Sigmoid colon (tissue), 7 donors: ENCODE measurements around the gene TVP23A. TPM values are rescaled to one million over a fixed set of nuclear protein-coding genes. Genes with fewer than 3 reads are reported as not detected.
"Not testable (repeated sequence)": the region's sequence is repeated elsewhere in the genome, so short reads cannot be mapped to it uniquely, and the experiment has no call there.

Experiments used
- DNase-seq: peaks from one replicate; pipeline ENCODE4 v3.0.0-alpha.2; 2019
- H3K27ac ChIP-seq, 4 donors: fragments of 200-600 bp; sonication (generic); one replicate each; pipeline ENCODE4 v1.5.1; 2016 to 2019; ENCODE audit warnings: mild to moderate bottlenecking in 1 of 4
- H3K27me3 ChIP-seq, 3 donors: fragments of 200-600 bp; sonication (generic); one replicate each; pipeline ENCODE4 v1.5.1; 2019; ENCODE audit warnings: mild to moderate bottlenecking in 1 of 3
- H3K36me3 ChIP-seq, 4 donors: fragments of 200-600 bp; sonication (generic); one replicate each; pipeline ENCODE4 v1.5.1; 2016 to 2019
- H3K4me1 ChIP-seq, 4 donors: fragments of 200-600 bp; sonication (generic); one replicate each; pipeline ENCODE4 v1.5.1; 2017 to 2019
- H3K4me3 ChIP-seq, 4 donors: fragments of 200-600 bp; sonication (generic); one replicate each; pipeline ENCODE4 v1.5.1; 2017 to 2019; ENCODE audit warnings: mild to moderate bottlenecking in 2 of 4, moderate library complexity in 1 of 4
- H3K9me3 ChIP-seq, 4 donors: fragments of 200-600 bp in 3 of 4; sonication (generic) in 3 of 4; one replicate each; pipeline versions ENCODE4 v1.5.1 to v1.6.1; 2013 to 2019
- EP300 ChIP-seq, 4 donors: sonication (generic); formaldehyde crosslinking; IDR thresholded peaks; one replicate each; pipeline ENCODE4 v1.6.1; 2017; ENCODE audit warnings: antibody characterized with exemption in 4 of 4
- POLR2A ChIP-seq, 2 donors: fragments of 450-650 bp; IDR thresholded peaks; one replicate each; pipeline ENCODE4 v1.6.1; 2016; ENCODE audit warnings: antibody characterized with exemption in 2 of 2, mild to moderate bottlenecking in 2 of 2, moderate library complexity in 2 of 2
- POLR2AphosphoS5 ChIP-seq, 4 donors: sonication (generic); formaldehyde crosslinking; IDR thresholded peaks; one replicate each; pipeline ENCODE4 v1.6.1; 2017; ENCODE audit warnings: antibody characterized with exemption in 4 of 4
- WGBS, 2 donors: extraction: QIAGEN DNeasy Blood & Tissue Kit; methylation state at CpG; one replicate each; pipeline ENCODE4 v1.1.7; 2013; 5-methylcytosine and 5-hydroxymethylcytosine counted together
- intact Hi-C: fragments of 100-400 bp; cut with DNase I; formaldehyde crosslinking; loops from one replicate; pipeline ENCODE4 v1.15.1; 2023
- polyA plus RNA-seq, 3 donors: library from polyadenylated mRNA; stranded (reverse); fragments of 200-250 nt; gene quantifications; one replicate each; pipeline ENCODE4 v1.2.3, GENCODE V29; 2013
- total RNA-seq, 4 donors: library from RNA; depleted of rRNA; stranded (reverse); fragments of >200 nt; gene quantifications; one replicate each; pipeline ENCODE4 v1.1.0, GENCODE V29; 2016
- TF ChIP-seq, protein P1 (sequence below), 4 experiments: fragments of 450-650 bp in 3 of 4; fragments of 200-600 bp in 1 of 4; IDR thresholded peaks; one replicate each; pipeline ENCODE4 v1.5.1; 2016 to 2019; ENCODE audit warnings: antibody characterized with exemption in 4 of 4, mild to moderate bottlenecking in 3 of 4, moderate library complexity in 2 of 4
- donor health status: healthy with polysubstance abuse.
- donor health status: Bipolar disorder and iron deficiency.
- donor health status: healthy.

Gene TVP23A
- total and polyA plus RNA-seq, 7 donors, result 0.14 to 0.98 (median 0.71) TPM; not detected in 2

DNA sequence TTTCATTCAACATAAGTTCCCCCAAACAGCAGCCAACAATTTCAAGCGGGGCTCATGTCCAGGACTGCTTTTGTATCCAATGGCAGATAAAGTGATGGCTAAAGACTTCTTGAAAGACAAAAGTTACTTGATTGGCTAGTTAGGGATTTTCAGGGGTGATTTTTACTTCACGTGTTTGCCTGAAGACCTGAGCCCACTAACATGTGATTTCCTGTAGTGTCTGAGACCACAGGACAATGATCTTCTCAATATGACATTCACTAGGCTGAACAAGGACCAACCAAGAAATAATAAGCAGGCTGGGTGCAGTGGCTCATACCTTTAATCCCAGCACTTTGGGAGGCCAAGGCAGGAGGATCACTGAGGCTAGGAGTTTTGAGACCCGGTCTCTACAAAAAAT, 10.4 kb downstream of the TVP23A start:
- 80 to 88% methylated on average over 3 of the region's 3 CpGs for WGBS, 2 donors
- Histone ChIP-seq H3K27me3 (no peaks in the 10 kb centered on the region), H3K36me3 (no peaks in the 10 kb centered on the region), H3K4me1 (no peaks in the 10 kb centered on the region), H3K27ac (no peak overlapping the region), H3K9me3 (no peaks in the 10 kb centered on the region), H3K4me3 (no peak overlapping the region)
- DNase-seq, result no peak
- TF ChIP-seq, protein P1, sequence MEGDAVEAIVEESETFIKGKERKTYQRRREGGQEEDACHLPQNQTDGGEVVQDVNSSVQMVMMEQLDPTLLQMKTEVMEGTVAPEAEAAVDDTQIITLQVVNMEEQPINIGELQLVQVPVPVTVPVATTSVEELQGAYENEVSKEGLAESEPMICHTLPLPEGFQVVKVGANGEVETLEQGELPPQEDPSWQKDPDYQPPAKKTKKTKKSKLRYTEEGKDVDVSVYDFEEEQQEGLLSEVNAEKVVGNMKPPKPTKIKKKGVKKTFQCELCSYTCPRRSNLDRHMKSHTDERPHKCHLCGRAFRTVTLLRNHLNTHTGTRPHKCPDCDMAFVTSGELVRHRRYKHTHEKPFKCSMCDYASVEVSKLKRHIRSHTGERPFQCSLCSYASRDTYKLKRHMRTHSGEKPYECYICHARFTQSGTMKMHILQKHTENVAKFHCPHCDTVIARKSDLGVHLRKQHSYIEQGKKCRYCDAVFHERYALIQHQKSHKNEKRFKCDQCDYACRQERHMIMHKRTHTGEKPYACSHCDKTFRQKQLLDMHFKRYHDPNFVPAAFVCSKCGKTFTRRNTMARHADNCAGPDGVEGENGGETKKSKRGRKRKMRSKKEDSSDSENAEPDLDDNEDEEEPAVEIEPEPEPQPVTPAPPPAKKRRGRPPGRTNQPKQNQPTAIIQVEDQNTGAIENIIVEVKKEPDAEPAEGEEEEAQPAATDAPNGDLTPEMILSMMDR (IDR thresholded peaks at IDR 0.05), result no peak
- TF ChIP-seq POLR2A (IDR thresholded peaks at IDR 0.05) (no peak), EP300 (IDR thresholded peaks at IDR 0.05) (no peak), POLR2AphosphoS5 (IDR thresholded peaks at IDR 0.05) (no peak)
- intact Hi-C loops, result no loop called here

- Histone ChIP-seq H3K27ac (no peak overlapping the region), H3K4me3 (no peak overlapping the region), H3K36me3 (no peaks in the 10 kb centered on the region), H3K9me3 (no peaks in the 10 kb centered on the region), H3K27me3 (no peaks in the 10 kb centered on the region), H3K4me1 (no peaks in the 10 kb centered on the region)
- DNase-seq, result no peak
- TF ChIP-seq EP300 (IDR thresholded peaks at IDR 0.05), result no peak
- TF ChIP-seq POLR2AphosphoS5 (IDR thresholded peaks at IDR 0.05), result no peak
- TF ChIP-seq, protein P1 (IDR thresholded peaks at IDR 0.05), result no peak
- no peak for TF ChIP-seq POLR2A (IDR thresholded peaks at IDR 0.05)
- WGBS, 2 donors, result 84 to 88% methylated on average over 6 of the region's 6 CpGs
- intact Hi-C loops, result no loop called here
Measured at GRCh38 chr16:10806698-10807097, 11.9 kb downstream of the TVP23A start.

DNA sequence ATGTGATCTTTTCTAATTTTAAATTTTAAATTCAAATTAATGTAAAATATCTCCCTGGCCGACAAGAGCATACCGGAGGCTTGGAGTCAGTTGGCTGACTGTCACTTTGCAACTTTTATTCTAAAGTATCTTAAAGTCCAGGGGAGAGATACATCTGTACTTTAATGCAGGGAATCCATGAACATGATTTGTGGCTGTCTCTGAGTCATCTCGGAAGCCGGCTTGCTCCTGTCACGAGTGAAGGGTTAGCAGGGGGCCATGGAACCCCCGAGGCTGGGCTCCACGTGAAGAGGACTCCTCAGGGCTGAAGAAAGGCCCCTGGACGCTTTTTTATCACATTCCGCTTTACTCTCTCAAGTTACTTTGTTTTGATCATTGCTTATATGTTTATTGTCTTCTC, 13.3 kb downstream of the TVP23A start:
- DNase-seq, result no peak
- 78% methylated on average over 9 of the region's 9 CpGs for WGBS, 2 donors
- intact Hi-C loops, result no loop called here

DNA sequence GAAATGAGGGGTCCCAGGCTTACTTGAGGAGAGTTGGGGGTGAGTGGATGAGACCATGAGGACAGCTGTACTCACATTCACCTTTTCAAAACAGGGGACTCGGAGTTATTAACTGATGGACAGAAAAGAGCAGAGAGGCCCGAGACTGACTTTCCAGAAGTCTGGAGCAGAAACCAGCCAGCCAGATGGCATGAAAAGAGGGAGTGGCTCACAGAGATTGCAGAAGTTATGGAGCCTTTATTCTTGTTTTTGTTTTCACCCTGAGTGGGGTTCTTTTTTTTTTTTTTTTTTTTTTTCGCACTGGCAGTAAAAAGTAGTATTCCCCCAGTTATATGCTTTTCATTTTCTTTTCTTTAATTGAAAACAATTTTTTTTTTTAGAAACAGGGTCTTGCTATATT, 18.9 kb downstream of the TVP23A start:
- H3K4me1 ChIP-seq, result no peaks in the 10 kb centered on the region
- no peaks in the 10 kb centered on the region for H3K27me3 ChIP-seq
- H3K27ac ChIP-seq, result no peak overlapping the region
- TF ChIP-seq, protein P1 (IDR thresholded peaks at IDR 0.05), result no peak
- TF ChIP-seq POLR2A (IDR thresholded peaks at IDR 0.05) (no peak), EP300 (IDR thresholded peaks at IDR 0.05) (no peak)
- WGBS, 2 donors, result 86% methylated on average over 3 of the region's 3 CpGs
- no peaks in the 10 kb centered on the region for H3K36me3 ChIP-seq
- no peak for DNase-seq
- H3K4me3 ChIP-seq, result no peak overlapping the region
- H3K9me3 ChIP-seq, result no peaks in the 10 kb centered on the region
- intact Hi-C loops, result no loop called here

More for the DNA sequence above, 13.3 kb downstream of the TVP23A start:
- Histone ChIP-seq H3K27me3 (no peaks in the 10 kb centered on the region), H3K36me3 (no peaks in the 10 kb centered on the region), H3K9me3 (no peaks in the 10 kb centered on the region), H3K4me1 (no peaks in the 10 kb centered on the region), H3K4me3 (no peak overlapping the region), H3K27ac (no peak overlapping the region)
- TF ChIP-seq POLR2A (IDR thresholded peaks at IDR 0.05) (no peak), EP300 (IDR thresholded peaks at IDR 0.05) (no peak), POLR2AphosphoS5 (IDR thresholded peaks at IDR 0.05) (no peak)
- TF ChIP-seq, protein P1 (IDR thresholded peaks at IDR 0.05), result no peak

GRCh38 chr16:10791048-10791447, 27.5 kb downstream of the TVP23A start:
- intact Hi-C loops, result no loop called here
- H3K36me3 ChIP-seq, result no peaks in the 10 kb centered on the region
- 80 to 82% methylated on average over 4 of the region's 4 CpGs for WGBS, 2 donors
- no peaks in the 10 kb centered on the region for H3K9me3 ChIP-seq
- H3K4me1 ChIP-seq, result no peaks in the 10 kb centered on the region
- no peak for TF ChIP-seq POLR2A (IDR thresholded peaks at IDR 0.05)
- TF ChIP-seq, protein P1 (IDR thresholded peaks at IDR 0.05), result no peak
- no peak for TF ChIP-seq POLR2AphosphoS5 (IDR thresholded peaks at IDR 0.05)
- TF ChIP-seq EP300 (IDR thresholded peaks at IDR 0.05), result no peak
- H3K27ac ChIP-seq, result no peak overlapping the region
- no peak for DNase-seq
- no peaks in the 10 kb centered on the region for H3K27me3 ChIP-seq
- H3K4me3 ChIP-seq, result no peak overlapping the region

GRCh38 chr16:10788630-10789029, 30.0 kb downstream of the TVP23A start:
- intact Hi-C loops, H3K9me3 ChIP-seq, H3K36me3 ChIP-seq, H3K4me1 ChIP-seq, H3K4me3 ChIP-seq, H3K27me3 ChIP-seq, H3K27ac ChIP-seq, DNase-seq: not testable (repeated sequence)
- 67 to 74% methylated on average over 4 of the region's 4 CpGs for WGBS, 2 donors
